Rectal smooth muscle tissue (tissue), 1 donor: ENCODE results near the gene KRTAP25-1.

Experiments used
- H3K27ac ChIP-seq: one replicate; pipeline ENCODE4 v1.7.0; 2013; ENCODE audit warnings: low read depth, low read length, inconsistent platforms
- H3K27me3 ChIP-seq: one replicate; pipeline ENCODE4 v1.7.0; 2013; ENCODE audit warnings: low read length; ENCODE audit not compliant: control insufficient read depth, insufficient read depth
- H3K36me3 ChIP-seq: one replicate; pipeline ENCODE4 v1.7.0; 2013; ENCODE audit warnings: low read length; ENCODE audit not compliant: control insufficient read depth, insufficient read depth
- H3K4me1 ChIP-seq: one replicate; pipeline ENCODE4 v1.7.0; 2013; ENCODE audit warnings: low read length; ENCODE audit not compliant: control insufficient read depth, insufficient read depth
- H3K4me3 ChIP-seq: one replicate; pipeline ENCODE4 v1.7.0; 2013; ENCODE audit warnings: low read length
- H3K9ac ChIP-seq: one replicate; pipeline ENCODE4 v1.7.0; 2013; ENCODE audit warnings: low read length

KRTAP25-1 gene

DNA sequence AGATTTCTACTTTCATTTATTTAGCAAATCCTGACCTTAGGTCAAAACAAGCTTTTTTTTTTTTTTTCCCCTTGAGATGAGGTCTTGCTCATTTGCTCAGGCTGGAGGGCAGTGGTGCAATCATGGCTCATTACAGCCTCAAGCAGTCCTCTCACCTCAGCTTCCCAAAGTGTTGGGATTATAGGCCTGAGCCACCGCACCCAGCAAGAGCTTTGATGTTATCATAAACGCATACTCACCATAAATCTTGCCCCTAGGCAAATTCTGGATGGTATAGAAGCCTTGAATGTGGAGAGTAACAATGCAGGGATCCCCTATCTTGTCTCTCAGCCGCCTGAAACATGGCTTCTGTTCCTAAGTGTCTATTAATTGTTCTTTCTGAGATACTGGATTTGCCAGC lies 48.7 kb downstream of the KRTAP25-1 start:
- H3K27me3 ChIP-seq: no peaks in the 10 kb centered on the region
- H3K9ac ChIP-seq: no peak overlapping the region
- H3K27ac ChIP-seq: no peak overlapping the region
- no peak overlapping the region for H3K4me3 ChIP-seq
- no peaks in the 10 kb centered on the region for H3K4me1 ChIP-seq
- H3K36me3 ChIP-seq: no peaks in the 10 kb centered on the region
